Lower lobe of right lung (tissue), 2 donors: ENCODE data around the gene SLC9A9. TPM values are rescaled to one million over a fixed set of nuclear protein-coding genes. Genes with fewer than 3 reads are reported as not detected.

ENCODE experiments used
- ATAC-seq, 2 donors: fragments of 200-7000 bp; cut with Tn5 transposase; one replicate each; pipeline ENCODE4 v1.9.1; 2020 to 2022; ENCODE audit warnings: mild to moderate bottlenecking in 2 of 2, moderate library complexity in 2 of 2
- DNase-seq: peaks from one replicate; pipeline ENCODE4 v3.0.0-alpha.2; 2020
- H3K27ac ChIP-seq: fragments of 200-600 bp; one replicate; pipeline ENCODE4 v1.8.0; 2022
- H3K27me3 ChIP-seq: fragments of 200-600 bp; one replicate; pipeline ENCODE4 v1.8.0; 2022; ENCODE audit warnings: low read depth
- H3K36me3 ChIP-seq: fragments of 200-600 bp; one replicate; pipeline ENCODE4 v1.8.0; 2022; ENCODE audit warnings: mild to moderate bottlenecking
- H3K4me1 ChIP-seq: fragments of 200-600 bp; one replicate; pipeline ENCODE4 v1.8.0; 2022
- H3K4me3 ChIP-seq: fragments of 200-600 bp; one replicate; pipeline ENCODE4 v1.8.0; 2022; ENCODE audit warnings: mild to moderate bottlenecking
- H3K9me3 ChIP-seq: fragments of 200-600 bp; one replicate; pipeline ENCODE4 v1.8.0; 2022
- intact Hi-C: fragments of 100-400 bp; cut with DNase I; formaldehyde crosslinking; loops from one replicate; pipeline ENCODE4 v1.11.0; 2022
- total RNA-seq: library from RNA; stranded (reverse); fragmentation: NEBNext Ultra II Directional; extraction: Animal tissue kit (Norgen Biotek cat#: 25700); gene quantifications from one replicate; pipeline ENCODE4 v1.2.1, GENCODE V29; 2021
- TF ChIP-seq, protein P1 (sequence below): fragments of 200-600 bp; IDR thresholded peaks from one replicate; pipeline ENCODE4 v1.8.0; 2022; ENCODE audit warnings: antibody characterized with exemption, mild to moderate bottlenecking
- donor health status: DM: no; HTN: yes; CAD: no; lungs with severe emphysema.

Gene SLC9A9
- total RNA-seq, 1 donor from 2014 or later: 15.6 TPM

DNA sequence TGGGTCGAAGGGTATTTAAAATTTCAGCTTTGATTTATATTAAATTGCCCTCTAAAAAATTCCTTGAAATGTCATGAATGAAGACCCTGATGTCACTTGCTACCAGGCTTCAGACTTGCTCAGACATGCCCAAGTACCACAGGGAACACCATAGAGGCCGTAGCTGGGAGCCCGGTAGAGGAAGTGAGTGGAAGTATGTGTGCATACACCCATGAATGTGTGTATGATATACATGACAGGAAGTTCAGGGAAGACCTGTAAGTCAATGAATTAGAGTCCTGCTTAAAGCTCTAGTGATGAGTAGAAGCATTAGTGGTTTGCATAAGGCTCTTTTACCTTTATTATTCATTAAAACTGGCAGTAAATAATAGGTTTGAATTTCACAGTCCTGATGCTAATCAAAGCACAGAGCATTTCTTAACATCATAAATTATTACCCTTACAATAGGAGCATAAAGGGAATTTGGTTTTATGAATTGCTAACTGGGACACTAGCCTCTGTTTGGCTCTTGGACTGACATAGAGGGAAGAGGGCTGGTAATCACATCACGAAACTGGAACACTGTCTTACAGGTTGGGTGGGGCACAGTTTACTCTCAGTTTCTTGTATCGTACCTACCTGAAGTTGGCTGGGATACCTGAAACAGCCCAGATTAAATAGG is 584.3 kb downstream of the SLC9A9 start:
- TF ChIP-seq, protein P1, sequence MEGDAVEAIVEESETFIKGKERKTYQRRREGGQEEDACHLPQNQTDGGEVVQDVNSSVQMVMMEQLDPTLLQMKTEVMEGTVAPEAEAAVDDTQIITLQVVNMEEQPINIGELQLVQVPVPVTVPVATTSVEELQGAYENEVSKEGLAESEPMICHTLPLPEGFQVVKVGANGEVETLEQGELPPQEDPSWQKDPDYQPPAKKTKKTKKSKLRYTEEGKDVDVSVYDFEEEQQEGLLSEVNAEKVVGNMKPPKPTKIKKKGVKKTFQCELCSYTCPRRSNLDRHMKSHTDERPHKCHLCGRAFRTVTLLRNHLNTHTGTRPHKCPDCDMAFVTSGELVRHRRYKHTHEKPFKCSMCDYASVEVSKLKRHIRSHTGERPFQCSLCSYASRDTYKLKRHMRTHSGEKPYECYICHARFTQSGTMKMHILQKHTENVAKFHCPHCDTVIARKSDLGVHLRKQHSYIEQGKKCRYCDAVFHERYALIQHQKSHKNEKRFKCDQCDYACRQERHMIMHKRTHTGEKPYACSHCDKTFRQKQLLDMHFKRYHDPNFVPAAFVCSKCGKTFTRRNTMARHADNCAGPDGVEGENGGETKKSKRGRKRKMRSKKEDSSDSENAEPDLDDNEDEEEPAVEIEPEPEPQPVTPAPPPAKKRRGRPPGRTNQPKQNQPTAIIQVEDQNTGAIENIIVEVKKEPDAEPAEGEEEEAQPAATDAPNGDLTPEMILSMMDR: no peak
- intact Hi-C loops: no loop called here
- DNase-seq (no peak), ATAC-seq (no peak)
- no peaks in the 10 kb centered on the region for H3K36me3 ChIP-seq
- no peaks in the 10 kb centered on the region for H3K4me1 ChIP-seq
- no peaks in the 10 kb centered on the region for H3K9me3 ChIP-seq
- no peak overlapping the region for H3K4me3 ChIP-seq
- H3K27me3 ChIP-seq: no peaks in the 10 kb centered on the region
- H3K27ac ChIP-seq: no peak overlapping the region

DNA sequence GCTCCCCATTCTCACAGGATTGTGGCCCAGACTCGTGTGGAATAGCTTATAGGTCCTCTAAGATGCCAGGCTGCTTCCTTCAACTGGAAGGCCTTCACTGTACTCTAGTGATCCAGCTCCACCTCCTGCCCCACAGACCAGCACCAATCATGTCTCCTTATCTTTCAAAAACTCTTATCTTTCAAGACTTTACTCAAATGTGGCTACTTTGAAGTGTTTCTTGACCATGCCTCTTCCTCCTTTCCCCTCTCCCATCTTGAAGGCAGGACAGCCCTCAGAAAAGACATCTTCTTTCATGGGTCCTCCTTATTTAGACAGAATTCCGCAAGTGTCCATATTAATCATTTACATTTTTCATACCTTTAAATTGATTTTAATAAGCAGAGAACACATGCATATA is 586.4 kb downstream of the SLC9A9 start:
- TF ChIP-seq, protein P1: no peak
- intact Hi-C loops: no loop called here

DNA sequence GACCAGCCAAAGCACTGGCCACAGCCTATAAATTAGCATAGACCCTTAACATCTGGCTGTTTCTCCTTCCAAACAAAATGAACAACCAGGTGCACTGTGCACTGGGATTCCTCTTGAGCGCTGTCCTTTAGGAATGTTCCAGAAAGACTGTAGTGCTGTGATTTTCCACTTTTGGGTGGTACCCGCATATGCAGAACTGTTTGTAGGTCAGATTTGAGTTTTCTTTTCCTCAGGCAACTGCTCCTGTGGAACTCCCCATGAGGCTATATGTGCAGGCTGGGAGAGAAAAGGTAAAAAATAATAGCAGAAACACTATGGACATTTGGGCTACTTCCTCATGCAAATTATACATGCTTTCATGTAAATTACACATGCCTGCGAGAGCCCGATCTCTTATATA is 589.6 kb downstream of the SLC9A9 start:
- intact Hi-C loops: no loop called here
- Histone ChIP-seq H3K27me3 (no peaks in the 10 kb centered on the region), H3K4me1 (no peaks in the 10 kb centered on the region), H3K27ac (no peak overlapping the region), H3K9me3 (no peaks in the 10 kb centered on the region), H3K36me3 (no peaks in the 10 kb centered on the region), H3K4me3 (no peak overlapping the region)
- TF ChIP-seq, protein P1: no peak
- DNase-seq: no peak
- ATAC-seq: no peak

More for the DNA sequence above, 586.4 kb downstream of the SLC9A9 start:
- Histone ChIP-seq H3K27me3 (no peaks in the 10 kb centered on the region), H3K27ac (no peak overlapping the region), H3K9me3 (no peaks in the 10 kb centered on the region), H3K4me3 (no peak overlapping the region), H3K36me3 (no peaks in the 10 kb centered on the region), H3K4me1 (no peaks in the 10 kb centered on the region)
- no peak for ATAC-seq
- DNase-seq: no peak

DNA sequence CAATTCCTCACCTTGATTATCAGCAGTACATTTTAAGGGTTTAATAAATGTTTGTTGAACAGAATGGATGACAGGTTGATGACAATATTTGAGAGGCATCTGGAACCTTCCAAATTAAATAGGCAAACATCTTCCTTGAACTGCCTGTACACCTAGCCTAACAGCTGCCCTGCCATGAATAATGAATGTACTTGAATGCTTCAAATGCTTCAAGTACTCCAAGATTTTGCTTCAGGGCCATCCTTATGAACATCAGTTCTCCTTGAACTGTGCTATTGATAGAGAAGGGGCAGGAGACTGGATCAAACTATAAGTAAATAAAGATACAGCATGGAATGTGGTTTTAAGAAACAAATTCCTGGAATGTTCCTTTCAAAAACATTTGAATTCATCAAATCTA is 591.9 kb downstream of the SLC9A9 start:
- Histone ChIP-seq H3K27ac (no peak overlapping the region), H3K4me3 (no peak overlapping the region), H3K9me3 (no peaks in the 10 kb centered on the region), H3K27me3 (no peaks in the 10 kb centered on the region), H3K4me1 (no peaks in the 10 kb centered on the region), H3K36me3 (no peaks in the 10 kb centered on the region)
- DNase-seq: no peak
- intact Hi-C loops: no loop called here
- ATAC-seq: no peak
- TF ChIP-seq, protein P1: no peak

DNA sequence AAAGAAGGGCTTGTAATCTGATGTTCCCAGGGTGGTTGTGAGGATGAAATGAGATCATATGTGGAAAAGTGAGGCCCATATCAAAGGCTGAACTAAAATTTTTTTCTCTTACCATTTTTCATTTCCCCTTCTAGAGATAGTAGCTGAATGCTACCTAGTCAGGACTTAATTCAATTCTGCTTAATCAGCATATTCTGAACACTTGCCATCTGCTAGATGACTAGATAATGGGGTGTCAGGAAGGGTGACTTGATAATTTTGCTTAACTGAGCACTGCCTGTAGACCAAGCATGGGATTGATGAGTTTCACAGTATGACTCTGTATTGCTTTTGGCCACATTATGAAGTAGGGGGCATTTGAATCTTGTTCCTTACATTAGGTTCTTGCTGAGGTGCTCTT is 592.5 kb downstream of the SLC9A9 start:
- ATAC-seq: no peak
- Histone ChIP-seq H3K27me3 (no peaks in the 10 kb centered on the region), H3K9me3 (no peaks in the 10 kb centered on the region), H3K27ac (no peak overlapping the region), H3K4me3 (no peak overlapping the region), H3K36me3 (no peaks in the 10 kb centered on the region), H3K4me1 (no peaks in the 10 kb centered on the region)
- no peak for DNase-seq
- intact Hi-C loops: no loop called here
- TF ChIP-seq, protein P1: no peak
